ENCODE results near the gene NSG1. TPM values are rescaled to one million over a fixed set of nuclear protein-coding genes. Genes with fewer than 3 reads are reported as not detected.

Gene NSG1
- total and polyA plus RNA-seq, 2 of the 13 experiments (the other 11 are each of a cell fraction or from before 2014, with no cell fraction given) = not detected

DNA sequence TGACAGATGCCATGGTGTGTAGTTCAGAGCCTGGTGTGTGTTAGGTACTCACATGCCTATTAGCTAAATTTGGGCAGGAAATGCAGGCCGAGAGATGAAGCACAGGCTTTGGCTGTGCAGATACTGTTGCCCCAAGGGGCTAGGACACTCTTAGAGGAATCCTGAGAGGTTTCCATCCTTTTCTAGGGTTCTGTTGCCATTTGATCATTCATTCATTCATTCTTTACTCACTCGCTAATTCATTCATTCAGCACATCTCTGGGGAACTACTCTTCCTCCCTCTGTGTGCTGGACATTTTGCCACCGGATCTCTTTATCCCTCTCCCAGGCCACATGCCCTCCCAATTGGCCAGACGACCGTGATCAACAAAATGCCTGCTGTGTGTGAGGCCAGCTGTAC lies 43.9 kb upstream of the NSG1 start (continued):
- TF ChIP-seq, protein P1, sequence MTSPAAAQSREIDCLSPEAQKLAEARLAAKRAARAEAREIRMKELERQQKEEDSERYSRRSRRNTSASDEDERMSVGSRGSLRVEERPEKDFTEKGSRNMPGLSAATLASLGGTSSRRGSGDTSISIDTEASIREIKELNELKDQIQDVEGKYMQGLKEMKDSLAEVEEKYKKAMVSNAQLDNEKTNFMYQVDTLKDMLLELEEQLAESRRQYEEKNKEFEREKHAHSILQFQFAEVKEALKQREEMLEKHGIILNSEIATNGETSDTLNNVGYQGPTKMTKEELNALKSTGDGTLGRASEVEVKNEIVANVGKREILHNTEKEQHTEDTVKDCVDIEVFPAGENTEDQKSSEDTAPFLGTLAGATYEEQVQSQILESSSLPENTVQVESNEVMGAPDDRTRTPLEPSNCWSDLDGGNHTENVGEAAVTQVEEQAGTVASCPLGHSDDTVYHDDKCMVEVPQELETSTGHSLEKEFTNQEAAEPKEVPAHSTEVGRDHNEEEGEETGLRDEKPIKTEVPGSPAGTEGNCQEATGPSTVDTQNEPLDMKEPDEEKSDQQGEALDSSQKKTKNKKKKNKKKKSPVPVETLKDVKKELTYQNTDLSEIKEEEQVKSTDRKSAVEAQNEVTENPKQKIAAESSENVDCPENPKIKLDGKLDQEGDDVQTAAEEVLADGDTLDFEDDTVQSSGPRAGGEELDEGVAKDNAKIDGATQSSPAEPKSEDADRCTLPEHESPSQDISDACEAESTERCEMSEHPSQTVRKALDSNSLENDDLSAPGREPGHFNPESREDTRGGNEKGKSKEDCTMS (CRISPR knock-in tag; conservative IDR thresholded peaks at IDR 0.05) = no peak
- no peak for TF ChIP-seq ZNF460 (CRISPR knock-in tag; IDR thresholded peaks at IDR 0.05; ENCODE audit: borderline replicate concordance)

DNA sequence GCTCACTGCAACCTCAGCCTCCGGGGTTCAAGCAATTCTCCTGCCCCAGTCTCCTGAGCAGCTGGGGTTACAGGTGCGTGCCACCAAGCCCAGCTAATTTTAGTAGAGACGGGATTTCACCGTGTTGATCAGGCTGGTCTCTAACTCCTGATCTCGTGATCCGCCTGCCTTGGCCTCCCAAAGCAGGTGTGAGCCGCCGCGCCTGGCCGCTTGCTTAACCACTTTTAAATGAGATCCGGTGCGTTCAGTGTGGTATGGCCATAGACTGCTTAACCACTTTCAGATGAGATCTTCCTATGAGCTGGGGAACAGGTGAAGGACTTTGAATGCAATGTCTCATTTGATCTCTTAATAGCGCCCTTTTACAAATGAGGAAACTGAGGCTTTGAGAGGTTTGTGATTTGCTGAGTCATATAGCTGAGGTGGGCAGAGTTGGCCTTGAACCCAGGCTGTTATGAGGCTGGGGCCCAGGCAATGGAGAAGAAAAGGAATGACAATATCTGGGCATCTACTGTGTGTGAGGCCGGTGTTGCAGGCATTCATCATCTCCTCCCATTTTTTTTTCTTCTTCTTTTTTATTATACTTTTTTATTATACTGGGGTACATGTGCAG lies 41.9 kb upstream of the NSG1 start:
- BruUV-seq (replicated peaks) = no TSS peak
- DNase-seq (ENCODE audit: low spot score) (no peak), ATAC-seq (no peak), FAIRE-seq (no peak)
- in situ Hi-C loops (cut with HindIII; ENCODE audit: extremely low pct_ligation_motif_present, low pct_unique_long_range_greater_than_20kb) = no loop called here
- H3K4me1 ChIP-seq (ENCODE audit: insufficient read depth, low read length) = peaks cover 6% of the 10 kb centered on the region; the same call in 1 of the 2 replicates
- 77% methylated on average over 14 of the region's 14 CpGs for WGBS (ENCODE audit: low lambda C conversion rate)
- no peak overlapping the region for H3K27ac ChIP-seq (ENCODE audit: extremely low read length, insufficient read depth, low read length)
- H3K9me3 ChIP-seq (ENCODE audit: low read length) = no peaks in the 10 kb centered on the region
- H2AFZ ChIP-seq (ENCODE audit: low read length) = no peak overlapping the region
- H4K20me1 ChIP-seq (ENCODE audit: insufficient read depth, low read length) = no peaks in the 10 kb centered on the region
- no peaks in the 10 kb centered on the region for H3K36me3 ChIP-seq (replicated peaks in 1 of 2; ENCODE audit: control insufficient read depth in 1 of 2, insufficient read depth in 2 of 2, low read length in 2 of 2)
- H3K9ac ChIP-seq (ENCODE audit: insufficient read depth, low read depth, low read length) = no peak overlapping the region
- no peak for TF ChIP-seq RNF2 (conservative IDR thresholded peaks at IDR 0.05; ENCODE audit: low read depth)
- peak; percentile 69 for TF ChIP-seq NFE2L2 (IDR thresholded peaks at IDR 0.05; ENCODE audit: low read length)
- POLR2A ChIA-PET = no interaction called here
- peaks cover 0 to 7% of the 10 kb centered on the region in 2 experiments; a peak in 2 of 5 replicates for H3K27me3 ChIP-seq (ENCODE audit: control insufficient read depth in 1 of 2, insufficient read depth in 2 of 2, low read length in 2 of 2)
- H3K79me2 ChIP-seq (ENCODE audit: insufficient read depth, low read length) = no peaks in the 10 kb centered on the region
- no peak overlapping the region for H3K4me3 ChIP-seq (replicated peaks in 1 of 3; ENCODE audit: insufficient read depth in 1 of 3, low read depth in 2 of 3, low read length in 3 of 3)
- no peak overlapping the region for H3K4me2 ChIP-seq (ENCODE audit: low read depth, low read length)
- CTCF ChIA-PET (ENCODE audit: low intra/inter-chr PET ratio, low total read pairs) = no interaction called here
- intact Hi-C loops (cut with micrococcal nuclease; ENCODE audit: unreplicated experiment) = no loop called here

Measured in HepG2 (cell line).